Activated B cell treated with CpG ODN at 0.5 μM for 24 hours (primary cell): ENCODE data around the gene ENHO. TPM values are rescaled to one million over a fixed set of nuclear protein-coding genes. Genes with fewer than 3 reads are reported as not detected.

ENCODE experiments used
- ATAC-seq: fragments of 200-7000 bp; cut with Tn5 transposase; one replicate; pipeline ENCODE4 v1.10.0; 2021; ENCODE audit warnings: low read depth, mild to moderate bottlenecking, moderate library complexity
- CTCF ChIA-PET: fragments of 350-600 bp; sonication (Branson Sonifier 250); formaldehyde crosslinking; loops from one replicate; lab custom pipeline; 2021; ENCODE audit warnings: antibody characterized with exemption; lab: Charles Lee
- POLR2A ChIA-PET: fragments of 350-600 bp; sonication (Branson Sonifier 250); formaldehyde crosslinking; loops from one replicate; lab custom pipeline; 2021; ENCODE audit warnings: antibody characterized with exemption; lab: Charles Lee
- DNase-seq: peaks from one replicate; pipeline ENCODE4 v3.0.0; 2022
- H3K27ac Mint-ChIP-seq: one replicate; pipeline ENCODE4 v1.8.0; 2020; ENCODE audit warnings: mixed read lengths
- H3K27me3 Mint-ChIP-seq: one replicate; pipeline ENCODE4 v1.8.0; 2021; ENCODE audit warnings: mixed read lengths
- H3K36me3 Mint-ChIP-seq: one replicate; pipeline ENCODE4 v1.8.0; 2021; ENCODE audit warnings: low read depth, mixed read lengths
- H3K4me1 Mint-ChIP-seq: one replicate; pipeline ENCODE4 v1.8.0; 2021; ENCODE audit warnings: mixed read lengths
- H3K4me3 Mint-ChIP-seq: one replicate; pipeline ENCODE4 v1.8.0; 2020; ENCODE audit warnings: mild to moderate bottlenecking, mixed read lengths
- H3K9me3 Mint-ChIP-seq: one replicate; pipeline ENCODE4 v1.8.0; 2020; ENCODE audit warnings: mixed read lengths
- CTCF ChIP-seq: fragments of 200-600 bp; IDR thresholded peaks from one replicate; pipeline ENCODE4 v1.8.0; 2022; ENCODE audit warnings: antibody characterized with exemption, mild to moderate bottlenecking
- intact Hi-C: fragments of 100-400 bp; cut with micrococcal nuclease; formaldehyde crosslinking; loops from one replicate; pipeline ENCODE4 v1.15.1; 2024
- total RNA-seq: library from RNA; stranded (reverse); gene quantifications from 2 replicates; pipeline ENCODE4 v1.2.3, GENCODE V29; 2022

The ENHO gene
- total RNA-seq, 1 donor from 2014 or later = not detected

GRCh38 chr9:34568774-34569173 lies 46.0 kb upstream of the ENHO start:
- POLR2A ChIA-PET = no interaction called here
- no peak for TF ChIP-seq CTCF
- peaks cover 32% of the 10 kb centered on the region for H3K27me3 Mint-ChIP-seq
- H3K9me3 Mint-ChIP-seq = no peaks in the 10 kb centered on the region
- DNase-seq = no peak
- no peak for ATAC-seq
- H3K36me3 Mint-ChIP-seq = no peaks in the 10 kb centered on the region
- CTCF ChIA-PET = no interaction called here
- intact Hi-C loops = no loop called here
- H3K4me3 Mint-ChIP-seq = no peak overlapping the region
- H3K4me1 Mint-ChIP-seq = peaks cover 7% of the 10 kb centered on the region
- H3K27ac Mint-ChIP-seq = no peak overlapping the region

- no peak for ATAC-seq
- no peaks in the 10 kb centered on the region for H3K9me3 Mint-ChIP-seq
- H3K27ac Mint-ChIP-seq = no peak overlapping the region
- H3K4me1 Mint-ChIP-seq = peaks cover 7% of the 10 kb centered on the region
- CTCF ChIA-PET = no interaction called here
- no peaks in the 10 kb centered on the region for H3K36me3 Mint-ChIP-seq
- no peak for TF ChIP-seq CTCF
- H3K4me3 Mint-ChIP-seq = no peak overlapping the region
- intact Hi-C loops = no loop called here
- DNase-seq = no peak
- peaks cover 35% of the 10 kb centered on the region for H3K27me3 Mint-ChIP-seq
- POLR2A ChIA-PET = no interaction called here
Measured at GRCh38 chr9:34568133-34568532, 45.3 kb upstream of the ENHO start.

- no peaks in the 10 kb centered on the region for H3K36me3 Mint-ChIP-seq
- no peak for DNase-seq
- H3K4me1 Mint-ChIP-seq = peaks cover 4% of the 10 kb centered on the region
- no peak overlapping the region for H3K27ac Mint-ChIP-seq
- H3K9me3 Mint-ChIP-seq = no peaks in the 10 kb centered on the region
- ChIA-PET CTCF (no interaction called here), POLR2A (no interaction called here)
- no peak overlapping the region for H3K4me3 Mint-ChIP-seq
- H3K27me3 Mint-ChIP-seq = peaks cover 33% of the 10 kb centered on the region
- ATAC-seq = no peak
- no peak for TF ChIP-seq CTCF
- intact Hi-C loops = no loop called here
Measured at GRCh38 chr9:34566972-34567371, 44.2 kb upstream of the ENHO start.

- Mint-ChIP-seq H3K27me3 (peaks cover 34% of the 10 kb centered on the region), H3K4me3 (no peak overlapping the region), H3K27ac (no peak overlapping the region), H3K36me3 (no peaks in the 10 kb centered on the region), H3K9me3 (no peaks in the 10 kb centered on the region), H3K4me1 (no peaks in the 10 kb centered on the region)
- intact Hi-C loops = no loop called here
- ATAC-seq (no peak), DNase-seq (no peak)
- POLR2A ChIA-PET = no interaction called here
- TF ChIP-seq CTCF = no peak
- CTCF ChIA-PET = no interaction called here
Measured at GRCh38 chr9:34566322-34566721, 43.5 kb upstream of the ENHO start.

- DNase-seq (no peak), ATAC-seq (no peak)
- no peaks in the 10 kb centered on the region for H3K4me1 Mint-ChIP-seq
- H3K27ac Mint-ChIP-seq = no peak overlapping the region
- CTCF ChIA-PET = no interaction called here
- no peaks in the 10 kb centered on the region for H3K36me3 Mint-ChIP-seq
- no peaks in the 10 kb centered on the region for H3K9me3 Mint-ChIP-seq
- intact Hi-C loops = no loop called here
- H3K4me3 Mint-ChIP-seq = no peak overlapping the region
- H3K27me3 Mint-ChIP-seq = peaks cover 38% of the 10 kb centered on the region
- POLR2A ChIA-PET = no interaction called here
- no peak for TF ChIP-seq CTCF
Measured at GRCh38 chr9:34565856-34566255, 43.1 kb upstream of the ENHO start.
